KMS-11 (cell line): ENCODE measurements around the gene DACH2.

Experiments used
- H2AFZ ChIP-seq: fragments of 200-600 bp; sonication (generic); 2 replicates; pipeline ENCODE4 v1.6.1; 2016; ENCODE audit warnings: antibody characterized with exemption, mixed run types, low read depth
- H3K27ac ChIP-seq: fragments of 200-600 bp; sonication (generic); 2 replicates; pipeline ENCODE4 v1.6.1; 2016; ENCODE audit warnings: mild to moderate bottlenecking, mixed run types
- H3K27me3 ChIP-seq: fragments of 200-600 bp; sonication (generic); 2 replicates; pipeline ENCODE4 v1.6.1; 2017; ENCODE audit warnings: mild to moderate bottlenecking, low read depth, mixed run types, moderate library complexity; ENCODE audit not compliant: insufficient read depth
- H3K36me3 ChIP-seq: fragments of 200-600 bp; sonication (generic); 2 replicates; pipeline ENCODE4 v1.6.1; 2017; ENCODE audit warnings: mild to moderate bottlenecking, mixed run types; ENCODE audit not compliant: insufficient read depth
- H3K4me1 ChIP-seq: fragments of 200-600 bp; sonication (generic); 2 replicates; pipeline ENCODE4 v1.6.1; 2016; ENCODE audit warnings: mild to moderate bottlenecking, low read depth, mixed run types; ENCODE audit not compliant: poor library complexity, severe bottlenecking
- H3K4me2 ChIP-seq: fragments of 200-600 bp; sonication (generic); 2 replicates; pipeline ENCODE4 v1.7.0; 2016; ENCODE audit warnings: mild to moderate bottlenecking, mixed run types
- H3K4me3 ChIP-seq: fragments of 200-600 bp; sonication (generic); IDR thresholded peaks from 2 replicates; pipeline ENCODE4 v1.6.1; 2017; ENCODE audit warnings: low read depth, low read length, mixed read lengths; ENCODE audit not compliant: insufficient read depth
- H3K79me2 ChIP-seq: fragments of 200-600 bp; sonication (generic); 2 replicates; pipeline ENCODE4 v1.6.1; 2016; ENCODE audit warnings: low read depth, mixed run types; ENCODE audit not compliant: insufficient read depth
- H3K9ac ChIP-seq: fragments of 200-600 bp; sonication (generic); 2 replicates; pipeline ENCODE4 v1.6.1; 2016; ENCODE audit warnings: mild to moderate bottlenecking, mixed run types
- H4K20me1 ChIP-seq: fragments of 200-600 bp; sonication (generic); 2 replicates; pipeline ENCODE4 v1.6.1; 2016; ENCODE audit warnings: mild to moderate bottlenecking, mixed run types; ENCODE audit not compliant: insufficient read depth
- CTCF ChIP-seq: fragments of 200-600 bp; sonication (generic); conservative IDR thresholded peaks from 2 replicates; pipeline ENCODE4 v1.6.1; 2017; ENCODE audit warnings: low read depth, mild to moderate bottlenecking, antibody characterized with exemption, low read length, moderate library complexity, mixed read lengths

DACH2 gene

GRCh38 chrX:86379209-86379608 lies 231.0 kb downstream of the DACH2 start:
- H3K27me3 ChIP-seq, result no peaks in the 10 kb centered on the region
- no peak overlapping the region for H3K4me3 ChIP-seq
- no peak overlapping the region for H2AFZ ChIP-seq
- no peaks in the 10 kb centered on the region for H3K36me3 ChIP-seq
- no peaks in the 10 kb centered on the region for H3K4me1 ChIP-seq
- no peak overlapping the region for H3K4me2 ChIP-seq
- no peak for TF ChIP-seq CTCF
- H3K9ac ChIP-seq, result no peak overlapping the region
- no peaks in the 10 kb centered on the region for H4K20me1 ChIP-seq
- H3K79me2 ChIP-seq, result no peaks in the 10 kb centered on the region
- no peak overlapping the region for H3K27ac ChIP-seq

- Histone ChIP-seq H3K27ac (no peak overlapping the region), H3K9ac (no peak overlapping the region), H4K20me1 (no peaks in the 10 kb centered on the region), H3K27me3 (no peaks in the 10 kb centered on the region), H3K4me1 (no peaks in the 10 kb centered on the region), H3K36me3 (no peaks in the 10 kb centered on the region), H2AFZ (no peak overlapping the region), H3K4me2 (no peak overlapping the region), H3K79me2 (no peaks in the 10 kb centered on the region), H3K4me3 (no peak overlapping the region)
- no peak for TF ChIP-seq CTCF
Observed at GRCh38 chrX:86383681-86384540, 235.7 kb downstream of the DACH2 start.

- no peaks in the 10 kb centered on the region for H4K20me1 ChIP-seq
- no peak overlapping the region for H2AFZ ChIP-seq
- TF ChIP-seq CTCF, result no peak
- no peak overlapping the region for H3K27ac ChIP-seq
- H3K79me2 ChIP-seq, result no peaks in the 10 kb centered on the region
- no peak overlapping the region for H3K4me3 ChIP-seq
- H3K9ac ChIP-seq, result no peak overlapping the region
- H3K36me3 ChIP-seq, result no peaks in the 10 kb centered on the region
- no peaks in the 10 kb centered on the region for H3K27me3 ChIP-seq
- H3K4me2 ChIP-seq, result no peak overlapping the region
- H3K4me1 ChIP-seq, result no peaks in the 10 kb centered on the region
Observed at GRCh38 chrX:86407371-86407770, 259.1 kb downstream of the DACH2 start.

GRCh38 chrX:86421771-86422170 lies 273.5 kb downstream of the DACH2 start:
- no peaks in the 10 kb centered on the region for H3K27me3 ChIP-seq
- H3K36me3 ChIP-seq, result no peaks in the 10 kb centered on the region
- no peak for TF ChIP-seq CTCF

More at GRCh38 chrX:86421771-86422170, 273.5 kb downstream of the DACH2 start:
- Histone ChIP-seq H3K4me3 (no peak overlapping the region), H3K9ac (no peak overlapping the region), H3K4me1 (no peaks in the 10 kb centered on the region), H3K4me2 (no peak overlapping the region), H3K79me2 (no peaks in the 10 kb centered on the region), H2AFZ (no peak overlapping the region), H3K27ac (no peak overlapping the region), H4K20me1 (no peaks in the 10 kb centered on the region)
